Measurements from ENCODE around the gene EEF1G.

DNA sequence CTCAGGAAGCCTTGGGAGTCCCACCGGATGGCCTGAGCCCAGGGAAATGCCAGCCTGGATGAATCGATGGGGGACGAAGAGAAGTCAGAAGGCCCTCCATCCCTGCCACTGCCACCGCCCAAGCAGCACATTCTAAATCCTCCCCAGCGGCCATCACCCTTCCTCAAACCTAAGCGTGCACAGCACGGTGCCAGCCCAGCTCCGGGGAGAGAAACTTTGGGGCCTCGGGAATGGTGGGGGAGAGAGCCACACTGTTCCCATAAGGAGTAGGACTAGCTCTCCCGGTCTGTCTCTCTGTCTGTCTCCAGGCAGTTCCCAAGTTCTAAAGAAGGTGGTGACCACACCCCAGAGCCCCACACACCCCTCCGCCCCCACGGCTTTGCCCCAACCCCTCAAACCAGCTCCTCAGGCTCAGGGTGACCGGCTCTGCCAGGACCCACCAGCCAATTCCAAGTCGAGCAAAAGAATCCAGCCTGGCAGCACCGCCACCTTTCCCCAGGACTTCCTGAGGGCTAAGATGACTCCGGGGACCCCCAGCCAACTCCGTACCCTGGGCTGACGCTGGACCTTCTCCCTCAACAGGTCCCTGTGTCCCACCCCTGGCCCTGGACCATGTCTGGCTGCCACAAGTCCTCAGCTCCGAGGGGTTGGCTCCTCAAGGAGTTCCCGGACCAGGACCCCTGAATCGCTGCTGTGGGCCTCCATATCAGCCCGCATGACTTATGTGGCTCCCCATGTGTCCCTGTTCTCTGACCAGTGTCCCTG, 29.8 kb downstream of the EEF1G start:
- TF ChIP-seq HDGF (IDR thresholded peaks at IDR 0.05; ENCODE audit: borderline replicate concordance) = no peak
- TF ChIP-seq BHLHE40 (IDR thresholded peaks at IDR 0.05; ENCODE audit: borderline replicate concordance) = no peak
- no peak for TF ChIP-seq SP1 (IDR thresholded peaks at IDR 0.05)
- TF ChIP-seq TARDBP (IDR thresholded peaks at IDR 0.05) = no peak
- no peak for TF ChIP-seq ELF4 (IDR thresholded peaks at IDR 0.05)
- no peak for TF ChIP-seq FOXM1 (IDR thresholded peaks at IDR 0.05; ENCODE audit: borderline replicate concordance)
